Progenitor cell of endocrine pancreas (in vitro differentiated cells): ENCODE measurements around the gene HOXB3. TPM values are rescaled to one million over a fixed set of nuclear protein-coding genes. Genes with fewer than 3 reads are reported as not detected.
A peak's percentile ranks its signal among the peaks of the same experiment; 100 is the strongest.

ENCODE experiments used
- DNase-seq: peaks from one replicate; pipeline ENCODE4 v3.0.0; 2021; ENCODE audit warnings: low spot score; ENCODE audit not compliant: unreplicated experiment
- H3K27ac Mint-ChIP-seq: 2 replicates; pipeline ENCODE4 v1.8.0; 2021; ENCODE audit warnings: mild to moderate bottlenecking, moderate library complexity, mixed read lengths
- H3K27me3 Mint-ChIP-seq: 2 replicates; pipeline ENCODE4 v1.8.0; 2021; ENCODE audit warnings: mixed read lengths
- H3K36me3 Mint-ChIP-seq: 2 replicates; pipeline ENCODE4 v1.8.0; 2022; ENCODE audit warnings: mixed read lengths; ENCODE audit not compliant: insufficient read depth
- H3K4me1 Mint-ChIP-seq: 2 replicates; pipeline ENCODE4 v1.8.0; 2021; ENCODE audit warnings: low read depth, mixed read lengths
- H3K4me3 Mint-ChIP-seq: 2 replicates; pipeline ENCODE4 v1.8.0; 2021; ENCODE audit warnings: low read depth, mild to moderate bottlenecking, moderate library complexity, mixed read lengths
- H3K9me3 Mint-ChIP-seq: 2 replicates; pipeline ENCODE4 v1.8.0; 2021; ENCODE audit warnings: low read depth, mixed read lengths
- total RNA-seq: library from RNA; stranded (reverse); gene quantifications from 2 replicates; pipeline ENCODE4 v1.2.1, GENCODE V29; 2021
- TF ChIP-seq, protein P1 (sequence below): fragments of 200-600 bp; sonication (generic); IDR thresholded peaks from one replicate; pipeline ENCODE4 v1.5.0; 2021; ENCODE audit warnings: antibody characterized with exemption, mild to moderate bottlenecking; ENCODE audit not compliant: unreplicated experiment

HOXB3 gene
- total RNA-seq, 1 donor from 2014 or later, result 19.4 TPM

- Mint-ChIP-seq H3K36me3 (no peaks in the 10 kb centered on the region), H3K4me3 (no peak within 1 kb of the TSS), H3K27ac (peak within 1 kb of the TSS; percentile 14), H3K4me1 (peaks cover 4% of the 10 kb centered on the region), H3K27me3 (peaks cover 98% of the 10 kb centered on the region), H3K9me3 (no peaks in the 10 kb centered on the region)
- no peak for DNase-seq
- TF ChIP-seq, protein P1, sequence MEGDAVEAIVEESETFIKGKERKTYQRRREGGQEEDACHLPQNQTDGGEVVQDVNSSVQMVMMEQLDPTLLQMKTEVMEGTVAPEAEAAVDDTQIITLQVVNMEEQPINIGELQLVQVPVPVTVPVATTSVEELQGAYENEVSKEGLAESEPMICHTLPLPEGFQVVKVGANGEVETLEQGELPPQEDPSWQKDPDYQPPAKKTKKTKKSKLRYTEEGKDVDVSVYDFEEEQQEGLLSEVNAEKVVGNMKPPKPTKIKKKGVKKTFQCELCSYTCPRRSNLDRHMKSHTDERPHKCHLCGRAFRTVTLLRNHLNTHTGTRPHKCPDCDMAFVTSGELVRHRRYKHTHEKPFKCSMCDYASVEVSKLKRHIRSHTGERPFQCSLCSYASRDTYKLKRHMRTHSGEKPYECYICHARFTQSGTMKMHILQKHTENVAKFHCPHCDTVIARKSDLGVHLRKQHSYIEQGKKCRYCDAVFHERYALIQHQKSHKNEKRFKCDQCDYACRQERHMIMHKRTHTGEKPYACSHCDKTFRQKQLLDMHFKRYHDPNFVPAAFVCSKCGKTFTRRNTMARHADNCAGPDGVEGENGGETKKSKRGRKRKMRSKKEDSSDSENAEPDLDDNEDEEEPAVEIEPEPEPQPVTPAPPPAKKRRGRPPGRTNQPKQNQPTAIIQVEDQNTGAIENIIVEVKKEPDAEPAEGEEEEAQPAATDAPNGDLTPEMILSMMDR, result no peak
Measured at GRCh38 chr17:48604770-48605329, 14.8 kb upstream of the HOXB3 start, which contains the start of gene HOXB6. Gene HOXB6, minus strand, starts transcription at chr17:48604986. Its CDS starts 6,836 bp downstream, at chr17:48598150.

GRCh38 chr17:48603959-48604769 is 14.1 kb upstream of the HOXB3 start:
- no peak overlapping the region for H3K4me3 Mint-ChIP-seq
- peaks cover 98% of the 10 kb centered on the region for H3K27me3 Mint-ChIP-seq
- H3K9me3 Mint-ChIP-seq, result no peaks in the 10 kb centered on the region
- TF ChIP-seq, protein P1, result no peak
- DNase-seq, result no peak
- H3K36me3 Mint-ChIP-seq, result no peaks in the 10 kb centered on the region
- peaks cover 4% of the 10 kb centered on the region for H3K4me1 Mint-ChIP-seq
- H3K27ac Mint-ChIP-seq, result no peak overlapping the region

- DNase-seq, result no peak
- no peaks in the 10 kb centered on the region for H3K9me3 Mint-ChIP-seq
- no peak overlapping the region for H3K4me3 Mint-ChIP-seq
- no peaks in the 10 kb centered on the region for H3K36me3 Mint-ChIP-seq
- H3K27me3 Mint-ChIP-seq, result peaks cover 100% of the 10 kb centered on the region
- peaks cover 9% of the 10 kb centered on the region for H3K4me1 Mint-ChIP-seq
- TF ChIP-seq, protein P1, result no peak
- no peak overlapping the region for H3K27ac Mint-ChIP-seq
Measured at GRCh38 chr17:48601539-48602425, 11.7 kb upstream of the HOXB3 start.

GRCh38 chr17:48601207-48601538 is 11.1 kb upstream of the HOXB3 start:
- Mint-ChIP-seq H3K9me3 (no peaks in the 10 kb centered on the region), H3K4me1 (peaks cover 10% of the 10 kb centered on the region), H3K27me3 (peaks cover 100% of the 10 kb centered on the region), H3K36me3 (no peaks in the 10 kb centered on the region), H3K4me3 (no peak overlapping the region), H3K27ac (no peak overlapping the region)
- TF ChIP-seq, protein P1, result no peak
- no peak for DNase-seq
